ENCODE measurements around the gene DIDO1. TPM values are rescaled to one million over a fixed set of nuclear protein-coding genes. Genes with fewer than 3 reads are reported as not detected.

DIDO1 gene
- total and polyA plus RNA-seq, 2 of the 13 experiments (the other 11 are each of a cell fraction or from before 2014, with no cell fraction given): 75.0 to 75.1 TPM

- TF ChIP-seq MXD1 (CRISPR knock-in tag; IDR thresholded peaks at IDR 0.05): peak; percentile 53; the same call in 1 of the 2 replicates
- TF ChIP-seq ATF3 (CRISPR knock-in tag; IDR thresholded peaks at IDR 0.05): peak; percentile 36; the same call in 1 of the 2 replicates
- TF ChIP-seq PAXIP1 (CRISPR knock-in tag; conservative IDR thresholded peaks at IDR 0.05): no peak; the same call in 1 of the 2 replicates
- no peak for TF ChIP-seq PHF5A (CRISPR knock-in tag; IDR thresholded peaks at IDR 0.05; ENCODE audit: low read depth, unreplicated experiment)
- no peak for TF ChIP-seq ZNF512B (CRISPR knock-in tag; IDR thresholded peaks at IDR 0.05; ENCODE audit: borderline replicate concordance)
- no peak for TF ChIP-seq ZBTB43 (CRISPR knock-in tag; conservative IDR thresholded peaks at IDR 0.05)
- peak; percentile 51 for TF ChIP-seq SP2 (CRISPR knock-in tag; IDR thresholded peaks at IDR 0.05)
- 0 out of 4 replicates have a peak, but pooled peaks of 1 of the 2 experiments have one; percentile 77 for TF ChIP-seq KLF16 (CRISPR knock-in tag; IDR thresholded peaks at IDR 0.05)
- TF ChIP-seq POLR2AphosphoS5 (IDR thresholded peaks at IDR 0.05; ENCODE audit: low read depth, low read length): no peak
- peak; percentile 89; the same call in 1 of the 2 replicates for TF ChIP-seq ZNF235 (CRISPR knock-in tag; IDR thresholded peaks at IDR 0.05; ENCODE audit: borderline replicate concordance)
- TF ChIP-seq AGO2 (optimal IDR thresholded peaks at IDR 0.05; ENCODE audit: low read depth, low read length): peak; percentile 36
- TF ChIP-seq NR2C2 (CRISPR knock-in tag; IDR thresholded peaks at IDR 0.05; ENCODE audit: borderline replicate concordance): peak; percentile 13; the same call in 1 of the 2 replicates
- TF ChIP-seq CREBL2 (CRISPR knock-in tag; IDR thresholded peaks at IDR 0.05; ENCODE audit: borderline replicate concordance): 0 out of 2 replicates have a peak, but pooled peaks have one; percentile 25
- TF ChIP-seq ZMYM4 (CRISPR knock-in tag; IDR thresholded peaks at IDR 0.05): no peak
- TF ChIP-seq ZNF678 (CRISPR knock-in tag; IDR thresholded peaks at IDR 0.05): no peak; the same call in 1 of the 2 replicates
- TF ChIP-seq ZFP62 (CRISPR knock-in tag; IDR thresholded peaks at IDR 0.05): no peak
- no peak for TF ChIP-seq PRPF4 (IDR thresholded peaks at IDR 0.05; ENCODE audit: low read depth, low read length, poor library complexity, severe bottlenecking)
- TF ChIP-seq ZBTB42 (CRISPR knock-in tag; IDR thresholded peaks at IDR 0.05): peak; percentile 61; the same call in 1 of the 2 replicates
- 0 out of 2 replicates have a peak, but pooled peaks have one; percentile 24 for TF ChIP-seq GTF3A (CRISPR knock-in tag; conservative IDR thresholded peaks at IDR 0.05)
Observed at GRCh38 chr20:62970307-62971210, 44.3 kb upstream of the DIDO1 start (continued).

Measured in HepG2 (cell line).